T-helper 2 cell treated with Interferon-gamma antibody and Interleukin-4, amounts not matched to agents 100 ng/mL and 5 ng/mL, for 36 hours (primary cell): Measurements from ENCODE around the gene KLK2. TPM values are rescaled to one million over a fixed set of nuclear protein-coding genes. Genes with fewer than 3 reads are reported as not detected.
"Not testable (repeated sequence)": the region's sequence is repeated elsewhere in the genome, so short reads cannot be mapped to it uniquely, and the experiment has no call there.

Source experiments
- intact Hi-C: fragments of 100-400 bp; cut with micrococcal nuclease; formaldehyde crosslinking; loops from one replicate; pipeline ENCODE4 v1.15.1; 2023
- total RNA-seq: library from RNA; stranded (reverse); gene quantifications from 2 replicates; pipeline ENCODE4 v1.2.3, GENCODE V29; 2022

KLK2 gene
- total RNA-seq, 1 donor from 2014 or later = 0.27 TPM

- intact Hi-C loops = no loop called here
These were observed 18.0 kb downstream of the KLK2 start for GRCh38 chr19:50891253-50891625.

DNA sequence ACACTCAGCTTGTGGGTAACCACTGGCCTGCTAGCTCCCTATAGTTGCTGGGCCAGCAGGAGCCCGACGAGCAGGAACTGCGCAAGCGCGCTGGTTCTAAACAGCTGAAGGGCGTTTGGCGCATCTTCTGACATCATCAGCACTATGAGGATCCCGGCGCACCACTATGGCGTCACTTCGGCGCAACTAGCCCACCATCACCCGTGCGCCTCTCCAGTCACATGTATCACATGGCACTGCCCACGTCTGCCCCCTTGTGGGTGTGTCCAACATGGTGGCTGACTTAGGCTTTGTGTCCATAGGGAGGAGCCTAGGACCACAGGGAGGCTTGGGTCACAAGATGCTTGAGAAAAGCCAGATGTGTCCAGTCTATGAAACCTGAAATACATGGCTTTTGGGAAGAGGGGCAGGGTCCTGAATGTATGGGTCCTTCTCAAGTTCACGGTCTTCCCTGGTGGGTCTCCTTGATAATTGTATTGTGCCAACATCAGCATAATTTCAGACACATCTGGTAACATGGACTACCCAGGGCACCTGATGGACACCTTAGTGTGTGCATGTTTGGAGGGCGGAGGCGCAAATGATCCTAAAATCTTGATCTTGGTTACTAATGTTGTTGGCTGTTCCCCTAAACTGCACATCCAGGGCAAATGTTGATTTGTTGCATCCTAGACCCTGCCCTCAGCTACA lies 20.0 kb downstream of the KLK2 start:
- intact Hi-C loops = no loop called here

- intact Hi-C loops = no loop called here
These were observed 21.5 kb downstream of the KLK2 start for GRCh38 chr19:50894478-50895356.

GRCh38 chr19:50896089-50896590 lies 22.9 kb downstream of the KLK2 start:
- intact Hi-C loops = not testable (repeated sequence)

DNA sequence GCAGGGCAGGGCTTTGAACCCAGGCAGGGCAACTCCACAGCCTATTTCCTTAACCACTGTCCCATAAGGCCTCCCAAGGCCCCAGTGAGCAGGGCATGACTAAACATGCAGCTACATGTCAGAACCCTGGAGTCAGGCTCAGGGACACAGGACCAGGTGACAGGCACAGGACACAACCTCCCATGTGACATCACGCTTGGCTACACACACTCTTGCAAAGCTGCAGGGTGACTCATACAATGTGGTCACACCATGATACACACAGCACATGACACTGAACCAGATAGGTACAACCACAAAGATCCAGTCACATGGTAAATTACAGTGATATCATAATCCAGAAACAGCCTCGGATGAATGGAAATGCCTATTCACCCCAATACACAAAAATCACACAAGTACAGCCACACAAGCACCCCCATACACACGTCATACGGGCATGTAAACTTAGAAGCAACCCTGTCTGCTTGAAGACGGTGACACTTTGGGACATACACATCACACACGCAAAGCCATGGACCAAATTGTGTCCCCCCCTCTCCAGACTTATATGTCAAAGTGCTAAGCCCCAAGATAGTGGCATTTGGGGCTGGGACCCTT lies 23.5 kb downstream of the KLK2 start:
- intact Hi-C loops = no loop called here

- intact Hi-C loops = no loop called here
These were observed 24.0 kb downstream of the KLK2 start for GRCh38 chr19:50897191-50897607.

- intact Hi-C loops = no loop called here
These were observed 24.4 kb downstream of the KLK2 start for GRCh38 chr19:50897612-50898011.

DNA sequence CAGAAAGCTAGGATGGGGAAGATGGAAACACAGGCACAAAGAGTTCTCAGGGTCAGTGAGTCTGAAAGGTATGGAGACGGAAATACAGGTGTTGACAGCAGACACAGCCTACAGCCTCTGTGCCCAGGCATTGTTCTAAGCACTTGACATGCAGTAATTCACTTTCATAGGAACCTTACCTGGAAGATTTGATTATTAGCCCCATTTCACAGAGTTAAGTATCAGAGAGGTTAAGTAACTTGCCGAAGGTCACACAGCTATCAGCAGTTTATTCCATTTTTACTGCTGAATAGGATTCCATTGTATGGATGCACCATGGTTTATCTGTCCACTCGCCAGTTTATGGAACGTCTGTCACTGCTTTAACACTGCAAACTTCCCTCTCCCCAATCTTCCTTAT lies 24.8 kb downstream of the KLK2 start:
- intact Hi-C loops = no loop called here

- intact Hi-C loops = no loop called here
These were observed 26.3 kb downstream of the KLK2 start for GRCh38 chr19:50899569-50899968.

DNA sequence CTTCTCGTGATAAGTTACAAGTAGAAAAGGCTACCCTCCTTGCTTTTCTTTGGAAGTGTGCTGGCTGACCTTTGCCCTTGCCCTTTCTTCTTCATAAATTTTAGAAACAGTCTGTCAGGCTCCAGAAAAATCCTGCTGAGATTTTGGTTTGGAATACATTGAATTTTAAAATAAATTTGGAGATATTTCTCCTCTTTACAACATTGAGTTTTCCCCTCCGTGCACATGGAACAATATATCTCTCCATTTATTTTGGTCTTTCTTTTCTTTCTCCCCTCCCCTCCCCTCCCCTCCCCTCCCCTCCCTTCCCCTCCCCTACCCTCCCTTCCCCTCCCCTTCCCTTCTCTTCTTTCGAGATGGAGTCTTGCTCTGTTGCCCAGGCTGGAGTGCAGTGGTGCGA lies 29.4 kb downstream of the KLK2 start:
- intact Hi-C loops = no loop called here

DNA sequence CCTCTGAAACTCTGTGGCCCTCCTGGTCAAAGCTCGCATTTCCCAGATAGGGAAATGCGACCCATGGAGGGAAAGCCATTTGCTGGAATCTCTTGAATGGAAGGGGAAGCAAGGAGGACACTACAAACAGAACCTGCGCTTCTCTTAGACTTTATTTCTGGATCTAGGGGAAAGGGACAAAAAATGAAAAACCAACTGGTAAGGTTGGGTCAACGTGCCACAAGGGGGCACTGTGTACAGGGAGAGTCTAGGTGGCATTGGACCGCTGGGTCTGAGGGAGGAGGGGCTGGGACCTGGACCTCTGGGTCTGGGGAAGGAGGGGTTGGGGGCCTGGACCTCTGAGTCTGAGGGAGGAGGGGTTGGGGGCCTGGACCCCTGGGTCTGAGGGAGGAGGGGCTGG lies 33.0 kb downstream of the KLK2 start:
- intact Hi-C loops = loop anchor here (2.0 kb wide), 1 partner anchor 17 kb away; no protein-coding TSS in a partner anchor

DNA sequence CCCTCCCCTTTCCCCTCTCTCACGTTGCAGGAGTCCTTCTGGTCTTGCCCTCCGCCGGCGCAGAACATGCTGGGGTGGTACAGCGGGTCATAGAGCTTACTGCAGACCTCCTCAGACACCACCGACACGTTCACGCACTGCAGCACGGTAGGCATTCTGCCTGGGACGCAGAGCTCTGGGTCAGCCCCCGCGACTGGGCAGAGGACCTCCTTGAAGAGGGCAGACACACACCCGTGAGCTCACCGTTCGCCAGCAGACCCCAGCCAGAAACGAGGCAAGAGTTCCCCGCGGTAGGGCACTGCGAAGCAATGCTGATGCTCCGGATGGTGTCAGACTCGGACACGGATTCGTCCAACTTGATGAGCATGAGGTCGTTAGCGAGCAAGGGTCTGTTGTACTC lies 35.1 kb downstream of the KLK2 start:
- intact Hi-C loops = no loop called here

DNA sequence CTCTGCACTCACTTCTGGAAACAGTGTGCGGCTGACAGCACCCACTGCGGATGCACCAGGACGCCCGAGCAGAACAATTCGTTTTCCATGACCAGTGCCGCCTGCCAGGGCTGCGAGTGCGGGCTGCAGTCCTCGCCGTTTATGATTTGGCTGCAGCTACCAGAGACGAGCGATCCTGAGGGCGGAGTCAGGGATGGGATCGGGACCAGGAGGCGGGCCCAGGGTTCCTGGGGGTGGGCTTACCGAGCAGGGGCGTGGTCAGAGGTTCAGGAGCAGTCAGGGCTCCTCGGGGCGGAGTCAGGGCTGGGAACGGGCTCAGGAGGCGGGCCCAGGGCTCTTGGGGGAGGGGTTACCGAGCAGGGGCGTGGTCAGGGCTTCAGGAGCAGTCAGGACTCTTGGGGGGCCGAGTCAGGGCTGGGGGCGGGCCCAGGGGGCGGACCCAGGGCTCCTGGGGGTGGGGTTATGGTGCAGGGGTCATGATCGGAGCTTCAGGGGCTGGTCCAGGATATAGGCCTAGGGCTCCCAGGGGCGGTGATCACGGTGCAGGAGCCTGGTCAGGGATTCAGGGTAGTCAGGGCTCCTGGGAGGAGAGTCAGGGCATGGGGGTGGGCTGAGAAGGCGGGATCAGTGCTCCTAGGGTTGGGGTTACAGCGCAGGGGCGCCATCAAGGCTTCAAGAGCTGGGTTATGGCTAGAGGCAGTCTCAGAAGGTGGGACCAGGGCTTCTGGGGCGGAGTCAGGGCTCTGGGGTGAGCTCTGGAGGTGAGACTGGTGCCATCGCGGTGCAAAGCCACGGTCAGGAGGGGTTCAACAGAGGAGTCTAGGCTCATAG lies 36.2 kb downstream of the KLK2 start:
- intact Hi-C loops = no loop called here

- intact Hi-C loops = no loop called here
These were observed 37.5 kb downstream of the KLK2 start for GRCh38 chr19:50910722-50911121.

DNA sequence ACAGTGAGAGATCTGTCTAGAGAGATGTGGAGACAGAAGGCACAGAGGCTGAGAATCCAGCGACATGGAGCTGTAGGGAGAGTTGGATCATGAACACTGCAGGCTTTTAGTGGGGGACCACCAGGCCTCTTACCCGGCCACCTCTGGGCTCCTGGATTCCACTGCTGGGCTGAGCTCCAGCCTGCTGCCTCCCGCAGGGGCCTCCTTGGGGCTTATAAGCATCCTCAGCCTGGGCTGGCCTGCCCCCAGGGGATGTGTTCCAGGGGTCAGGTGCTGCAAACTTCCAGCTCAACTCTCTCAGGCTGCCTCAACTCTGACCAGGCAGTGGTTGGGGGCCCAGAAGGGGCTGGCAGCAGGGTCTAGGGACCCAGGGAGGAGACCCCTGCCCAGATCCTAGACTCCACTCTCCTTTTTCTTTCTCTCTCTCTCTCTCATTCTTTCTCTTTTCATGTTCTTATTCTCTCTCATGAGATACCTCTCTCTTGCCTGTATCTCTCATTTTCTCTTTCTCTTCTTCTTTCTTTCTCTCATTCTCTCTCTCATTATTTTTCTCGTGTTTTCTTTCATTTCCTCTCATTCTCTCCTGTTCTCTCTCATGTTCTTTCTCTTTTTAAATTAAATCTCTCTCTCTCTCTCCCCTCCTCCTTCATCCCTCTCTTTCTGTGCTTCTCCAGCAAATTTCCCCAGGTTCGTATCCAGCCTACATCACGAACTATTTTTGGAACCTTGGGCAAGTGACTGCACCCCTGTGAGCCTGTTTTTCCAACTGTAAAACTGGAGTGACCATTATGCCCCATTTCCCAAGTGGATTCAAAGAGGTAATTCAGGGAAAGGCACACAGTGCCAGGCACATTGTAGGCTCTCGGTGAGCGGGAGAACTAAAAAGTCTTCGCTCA lies 38.2 kb downstream of the KLK2 start, which contains the start of gene KLK4:
TSS of gene KLK4 (minus strand) at position 190 of the 896 bp plus-strand sequence. CDS start 657 bp downstream, outside the sequence.
- intact Hi-C loops = no loop called here

- intact Hi-C loops = no loop called here
These were observed 38.9 kb downstream of the KLK2 start for GRCh38 chr19:50912102-50912599.

- intact Hi-C loops = no loop called here
These were observed 39.8 kb downstream of the KLK2 start for GRCh38 chr19:50912727-50913716.

DNA sequence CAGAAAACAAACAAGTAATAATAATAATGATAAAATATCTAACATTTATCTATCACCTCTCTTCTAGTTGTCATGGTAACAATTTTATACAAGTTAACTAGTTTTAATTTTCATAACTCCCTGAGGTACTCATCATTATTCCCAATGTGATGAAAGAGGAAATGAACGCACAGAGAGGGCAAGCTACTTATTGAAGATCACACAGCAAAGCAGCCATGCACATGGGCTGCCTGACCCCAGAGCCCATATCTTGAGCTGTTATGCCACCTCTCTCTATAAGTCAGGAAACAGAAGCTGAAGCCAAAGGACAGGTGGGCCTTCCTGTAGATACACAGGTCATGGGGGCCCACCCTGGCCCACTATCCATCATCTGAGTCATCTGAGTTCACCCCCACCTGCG lies 42.8 kb downstream of the KLK2 start:
- intact Hi-C loops = no loop called here
